GM08714 (cell line): ENCODE data around the gene SMIM17.

ENCODE experiments used
- H3K4me3 ChIP-seq: fragments of 200-500 bp; sonication (Bioruptor generic); 2 replicates; pipeline ENCODE4 v1.5.1; 2014; ENCODE audit warnings: mild to moderate bottlenecking, low read length, inconsistent platforms
- ZNF274 ChIP-seq: IDR thresholded peaks from 2 replicates; pipeline ENCODE4 v1.6.1; 2012; ENCODE audit warnings: mild to moderate bottlenecking, low read depth, low read length

The SMIM17 gene

GRCh38 chr19:56623006-56623405 lies 20.0 kb upstream of the SMIM17 start:
- no peak for TF ChIP-seq ZNF274
- H3K4me3 ChIP-seq, result no peak overlapping the region

GRCh38 chr19:56625708-56626107 lies 17.3 kb upstream of the SMIM17 start:
- no peak overlapping the region for H3K4me3 ChIP-seq
- no peak for TF ChIP-seq ZNF274

- no peak overlapping the region for H3K4me3 ChIP-seq
- TF ChIP-seq ZNF274, result no peak
Measured at GRCh38 chr19:56633021-56633420, 9.9 kb upstream of the SMIM17 start.

- TF ChIP-seq ZNF274, result no peak
- H3K4me3 ChIP-seq, result no peak overlapping the region
Measured at GRCh38 chr19:56637976-56638555, 4.9 kb upstream of the SMIM17 start.

- no peak overlapping the region for H3K4me3 ChIP-seq
- no peak for TF ChIP-seq ZNF274
Measured at GRCh38 chr19:56639217-56639616, 3.7 kb upstream of the SMIM17 start.

GRCh38 chr19:56643460-56643955 lies 549 bp downstream of the SMIM17 start:
- H3K4me3 ChIP-seq, result no peak overlapping the region
- no peak for TF ChIP-seq ZNF274

- no peak for TF ChIP-seq ZNF274
- H3K4me3 ChIP-seq, result no peak overlapping the region
Measured at GRCh38 chr19:56654151-56654550, 11.2 kb downstream of the SMIM17 start.

- H3K4me3 ChIP-seq, result no peak overlapping the region
- TF ChIP-seq ZNF274, result no peak
Measured at GRCh38 chr19:56660381-56661107, 17.6 kb downstream of the SMIM17 start.

- H3K4me3 ChIP-seq, result no peak overlapping the region
- no peak for TF ChIP-seq ZNF274
Measured at GRCh38 chr19:56661248-56661647, 18.3 kb downstream of the SMIM17 start.

- no peak for TF ChIP-seq ZNF274
- no peak overlapping the region for H3K4me3 ChIP-seq
Measured at GRCh38 chr19:56663931-56664500, 21.1 kb downstream of the SMIM17 start.

- H3K4me3 ChIP-seq, result no peak overlapping the region
- TF ChIP-seq ZNF274, result no peak
Measured at GRCh38 chr19:56664511-56664910, 21.6 kb downstream of the SMIM17 start.

- TF ChIP-seq ZNF274, result no peak
- H3K4me3 ChIP-seq, result no peak overlapping the region
Measured at GRCh38 chr19:56667311-56667870, 24.4 kb downstream of the SMIM17 start.

- no peak for TF ChIP-seq ZNF274
- no peak overlapping the region for H3K4me3 ChIP-seq
Measured at GRCh38 chr19:56668676-56669075, 25.7 kb downstream of the SMIM17 start.

GRCh38 chr19:56670401-56670960 lies 27.5 kb downstream of the SMIM17 start:
- TF ChIP-seq ZNF274, result no peak
- no peak overlapping the region for H3K4me3 ChIP-seq
